ENCODE results near the gene RBM33.

RBM33 gene

GRCh38 chr7:155693826-155694225 is 49.4 kb downstream of the RBM33 start:
- Histone ChIP-seq H3K36me3 (ENCODE audit: control insufficient read depth in 1 of 2, insufficient read depth in 2 of 2, low read depth in 1 of 2, low read length in 2 of 2) (peaks cover 3 to 13% of the 10 kb centered on the region in 2 experiments), H3K4ac (ENCODE audit: low read depth in 1 of 2, low read length in 2 of 2) (no peak overlapping the region), H3K14ac (ENCODE audit: low read length in 2 of 2) (no peak overlapping the region), H3K27ac (ENCODE audit: low read length, poor library complexity, severe bottlenecking) (no peak overlapping the region), H3K27me3 (ENCODE audit: control insufficient read depth in 1 of 2, insufficient read depth in 1 of 2, low read length in 2 of 2) (no peaks in the 10 kb centered on the region), H2BK12ac (ENCODE audit: low read length in 2 of 2) (no peak overlapping the region), H3K9me3 (ENCODE audit: control insufficient read depth, low read length) (no peaks in the 10 kb centered on the region), H2AK5ac (ENCODE audit: low read length, severe bottlenecking) (no peak overlapping the region), H3K18ac (ENCODE audit: low read depth in 1 of 2, low read length in 2 of 2) (no peak overlapping the region), H2AFZ (ENCODE audit: low read depth, low read length) (no peak overlapping the region), H3K4me3 (ENCODE audit: insufficient read depth in 1 of 2, low read depth in 1 of 2, low read length in 2 of 2) (no peak overlapping the region), H2BK15ac (ENCODE audit: low read depth, poor library complexity, severe bottlenecking) (no peak overlapping the region), H3K9ac (ENCODE audit: low read length) (no peak overlapping the region), H3K79me1 (replicated peaks; ENCODE audit: low read length, poor library complexity, severe bottlenecking) (peaks cover 3% of the 10 kb centered on the region), H3K4me1 (ENCODE audit: control insufficient read depth, insufficient read depth, low read depth, low read length) (peaks cover 5% of the 10 kb centered on the region), H2BK120ac (ENCODE audit: low read depth, low read length) (no peak overlapping the region), H3K4me2 (ENCODE audit: low read length, poor library complexity, severe bottlenecking) (no peak overlapping the region), H2BK5ac (ENCODE audit: low read depth, low read length, poor library complexity, severe bottlenecking) (no peak overlapping the region), H4K8ac (ENCODE audit: low read length) (no peak overlapping the region), H3K23ac (ENCODE audit: low read length in 2 of 2) (no peak overlapping the region), H4K91ac (ENCODE audit: low read length) (no peak overlapping the region)
- 100% methylated on average over 2 of the region's 5 CpGs for WGBS
- no peak for DNase-seq

- H3K4me2 ChIP-seq (ENCODE audit: low read length, poor library complexity, severe bottlenecking), result no peak overlapping the region
- H4K91ac ChIP-seq (ENCODE audit: low read length), result no peak overlapping the region
- H3K27ac ChIP-seq (ENCODE audit: low read length, poor library complexity, severe bottlenecking), result no peak overlapping the region
- no peak overlapping the region for H3K9ac ChIP-seq (ENCODE audit: low read length)
- no peak overlapping the region for H3K14ac ChIP-seq (ENCODE audit: low read length in 2 of 2)
- H4K8ac ChIP-seq (ENCODE audit: low read length), result no peak overlapping the region
- no peak overlapping the region for H2BK15ac ChIP-seq (ENCODE audit: low read depth, poor library complexity, severe bottlenecking)
- H3K9me3 ChIP-seq (ENCODE audit: control insufficient read depth, low read length), result no peaks in the 10 kb centered on the region
- H3K4ac ChIP-seq (ENCODE audit: low read depth in 1 of 2, low read length in 2 of 2), result no peak overlapping the region
- no peak overlapping the region for H2AFZ ChIP-seq (ENCODE audit: low read depth, low read length)
- DNase-seq, result peak; percentile 11
- no peak overlapping the region for H2BK12ac ChIP-seq (ENCODE audit: low read length in 2 of 2)
- no peak overlapping the region for H2BK5ac ChIP-seq (ENCODE audit: low read depth, low read length, poor library complexity, severe bottlenecking)
- H3K4me1 ChIP-seq (ENCODE audit: control insufficient read depth, insufficient read depth, low read depth, low read length), result peaks cover 8% of the 10 kb centered on the region
- H3K4me3 ChIP-seq (ENCODE audit: insufficient read depth in 1 of 2, low read depth in 1 of 2, low read length in 2 of 2), result no peak overlapping the region
- no peak overlapping the region for H3K23ac ChIP-seq (ENCODE audit: low read length in 2 of 2)
- H2BK120ac ChIP-seq (ENCODE audit: low read depth, low read length), result no peak overlapping the region
- H3K79me1 ChIP-seq (replicated peaks; ENCODE audit: low read length, poor library complexity, severe bottlenecking), result peaks cover 6% of the 10 kb centered on the region
- no peak overlapping the region for H2AK5ac ChIP-seq (ENCODE audit: low read length, severe bottlenecking)
- peaks cover 3 to 20% of the 10 kb centered on the region in 2 experiments for H3K36me3 ChIP-seq (ENCODE audit: control insufficient read depth in 1 of 2, insufficient read depth in 2 of 2, low read depth in 1 of 2, low read length in 2 of 2)
- no peak overlapping the region for H3K18ac ChIP-seq (ENCODE audit: low read depth in 1 of 2, low read length in 2 of 2)
- WGBS, result 97% methylated on average over 4 of the region's 5 CpGs
- H3K27me3 ChIP-seq (ENCODE audit: control insufficient read depth in 1 of 2, insufficient read depth in 1 of 2, low read length in 2 of 2), result no peaks in the 10 kb centered on the region
These were observed 50.4 kb downstream of the RBM33 start for GRCh38 chr7:155694851-155695250.

- peaks cover 10% of the 10 kb centered on the region for H3K79me1 ChIP-seq (replicated peaks; ENCODE audit: low read length, poor library complexity, severe bottlenecking)
- no peak overlapping the region for H3K27ac ChIP-seq (ENCODE audit: low read length, poor library complexity, severe bottlenecking)
- H3K18ac ChIP-seq (ENCODE audit: low read depth in 1 of 2, low read length in 2 of 2), result no peak overlapping the region
- H3K4me2 ChIP-seq (ENCODE audit: low read length, poor library complexity, severe bottlenecking), result no peak overlapping the region
- H3K14ac ChIP-seq (ENCODE audit: low read length in 2 of 2), result no peak overlapping the region
- H3K36me3 ChIP-seq (ENCODE audit: control insufficient read depth in 1 of 2, insufficient read depth in 2 of 2, low read depth in 1 of 2, low read length in 2 of 2), result peaks cover 5 to 33% of the 10 kb centered on the region in 2 experiments
- H3K23ac ChIP-seq (ENCODE audit: low read length in 2 of 2), result no peak overlapping the region
- H2AFZ ChIP-seq (ENCODE audit: low read depth, low read length), result no peak overlapping the region
- 94% methylated on average over 5 of the region's 5 CpGs for WGBS
- no peak overlapping the region for H2BK5ac ChIP-seq (ENCODE audit: low read depth, low read length, poor library complexity, severe bottlenecking)
- no peak overlapping the region for H2BK120ac ChIP-seq (ENCODE audit: low read depth, low read length)
- no peak for DNase-seq
- no peak overlapping the region for H2AK5ac ChIP-seq (ENCODE audit: low read length, severe bottlenecking)
- no peak overlapping the region for H3K4ac ChIP-seq (ENCODE audit: low read depth in 1 of 2, low read length in 2 of 2)
- no peaks in the 10 kb centered on the region for H3K27me3 ChIP-seq (ENCODE audit: control insufficient read depth in 1 of 2, insufficient read depth in 1 of 2, low read length in 2 of 2)
- peaks cover 8% of the 10 kb centered on the region for H3K4me1 ChIP-seq (ENCODE audit: control insufficient read depth, insufficient read depth, low read depth, low read length)
- no peak overlapping the region for H3K9ac ChIP-seq (ENCODE audit: low read length)
- no peak overlapping the region for H4K91ac ChIP-seq (ENCODE audit: low read length)
- no peak overlapping the region for H2BK12ac ChIP-seq (ENCODE audit: low read length in 2 of 2)
- no peak overlapping the region for H3K4me3 ChIP-seq (ENCODE audit: insufficient read depth in 1 of 2, low read depth in 1 of 2, low read length in 2 of 2)
- H2BK15ac ChIP-seq (ENCODE audit: low read depth, poor library complexity, severe bottlenecking), result no peak overlapping the region
- no peaks in the 10 kb centered on the region for H3K9me3 ChIP-seq (ENCODE audit: control insufficient read depth, low read length)
- H4K8ac ChIP-seq (ENCODE audit: low read length), result no peak overlapping the region
These were observed 52.3 kb downstream of the RBM33 start for GRCh38 chr7:155696747-155697146.

- WGBS, result 100% methylated on average over 1 of the region's 1 CpG
- DNase-seq, result no peak
- peaks cover 6% of the 10 kb centered on the region for H3K4me1 ChIP-seq (ENCODE audit: control insufficient read depth, insufficient read depth, low read depth, low read length)
These were observed 54.2 kb downstream of the RBM33 start for GRCh38 chr7:155698633-155699032.

More at GRCh38 chr7:155698633-155699032, 54.2 kb downstream of the RBM33 start:
- Histone ChIP-seq H2BK120ac (ENCODE audit: low read depth, low read length) (no peak overlapping the region), H2BK12ac (ENCODE audit: low read length in 2 of 2) (no peak overlapping the region), H3K9me3 (ENCODE audit: control insufficient read depth, low read length) (no peaks in the 10 kb centered on the region), H2AFZ (ENCODE audit: low read depth, low read length) (no peak overlapping the region), H3K4me3 (ENCODE audit: insufficient read depth in 1 of 2, low read depth in 1 of 2, low read length in 2 of 2) (no peak overlapping the region), H2AK5ac (ENCODE audit: low read length, severe bottlenecking) (no peak overlapping the region), H3K18ac (ENCODE audit: low read depth in 1 of 2, low read length in 2 of 2) (no peak overlapping the region), H2BK5ac (ENCODE audit: low read depth, low read length, poor library complexity, severe bottlenecking) (no peak overlapping the region), H3K23ac (ENCODE audit: low read length in 2 of 2) (no peak overlapping the region), H3K36me3 (ENCODE audit: control insufficient read depth in 1 of 2, insufficient read depth in 2 of 2, low read depth in 1 of 2, low read length in 2 of 2) (peaks cover 8 to 46% of the 10 kb centered on the region in 2 experiments), H3K79me1 (replicated peaks; ENCODE audit: low read length, poor library complexity, severe bottlenecking) (peaks cover 10% of the 10 kb centered on the region), H3K14ac (ENCODE audit: low read length in 2 of 2) (no peak overlapping the region), H3K4ac (ENCODE audit: low read depth in 1 of 2, low read length in 2 of 2) (no peak overlapping the region), H3K27ac (ENCODE audit: low read length, poor library complexity, severe bottlenecking) (no peak overlapping the region), H3K9ac (ENCODE audit: low read length) (no peak overlapping the region), H3K27me3 (ENCODE audit: control insufficient read depth in 1 of 2, insufficient read depth in 1 of 2, low read length in 2 of 2) (no peaks in the 10 kb centered on the region), H4K8ac (ENCODE audit: low read length) (no peak overlapping the region), H3K4me2 (ENCODE audit: low read length, poor library complexity, severe bottlenecking) (no peak overlapping the region), H2BK15ac (ENCODE audit: low read depth, poor library complexity, severe bottlenecking) (no peak overlapping the region), H4K91ac (ENCODE audit: low read length) (no peak overlapping the region)
